Heart left ventricle (tissue), 16 donors: ENCODE results near the gene RAD50. TPM values are rescaled to one million over a fixed set of nuclear protein-coding genes. Genes with fewer than 3 reads are reported as not detected.

ENCODE experiments used
- ATAC-seq, 4 donors: fragments of 200-7000 bp; cut with Tn5 transposase; one replicate each; pipeline ENCODE4 v1.9.1; 2020 to 2022; ENCODE audit warnings: moderate library complexity in 4 of 4, mild to moderate bottlenecking in 3 of 4, moderate number of reproducible peaks in 1 of 4
- DNase-seq, 5 donors: peaks; one replicate each; pipeline ENCODE4 v3.0.0-alpha.2; 2020
- H3K27ac ChIP-seq, 12 donors: fragments of 200-600 bp; sonication (generic) in 4 of 12; one replicate each; pipeline versions ENCODE4 v1.5.0 to v1.8.0; 2016 to 2022; ENCODE audit warnings: mild to moderate bottlenecking in 2 of 12
- H3K27me3 ChIP-seq, 9 donors: fragments of 200-600 bp; sonication (generic) in 2 of 9; one replicate each; pipeline versions ENCODE4 v1.5.1 to v1.8.0; 2016 to 2022; ENCODE audit warnings: mild to moderate bottlenecking in 3 of 9
- H3K36me3 ChIP-seq, 9 donors: fragments of 200-600 bp; sonication (generic) in 2 of 9; one replicate each; pipeline versions ENCODE4 v1.5.0 to v1.8.0; 2018 to 2022; ENCODE audit warnings: mild to moderate bottlenecking in 2 of 9
- H3K4me1 ChIP-seq, 12 donors: fragments of 200-600 bp; sonication (generic) in 4 of 12; one replicate each; pipeline versions ENCODE4 v1.5.0 to v1.8.0; 2016 to 2022; ENCODE audit warnings: mild to moderate bottlenecking in 3 of 12
- H3K4me3 ChIP-seq, 12 donors: fragments of 200-600 bp; sonication (generic) in 4 of 12; one replicate each; pipeline versions ENCODE4 v1.5.0 to v1.8.0; 2017 to 2022; ENCODE audit warnings: mild to moderate bottlenecking in 9 of 12, moderate library complexity in 4 of 12
- H3K9me3 ChIP-seq, 12 donors: fragments of 200-600 bp; sonication (generic) in 4 of 12; one replicate each; pipeline versions ENCODE4 v1.5.0 to v1.8.0; 2016 to 2022; ENCODE audit warnings: mild to moderate bottlenecking in 1 of 12
- POLR2A ChIP-seq, 2 donors: fragments of 450-650 bp; IDR thresholded peaks; one replicate each; pipeline ENCODE4 v1.6.1; 2017; ENCODE audit warnings: antibody characterized with exemption in 2 of 2, mild to moderate bottlenecking in 2 of 2, moderate library complexity in 2 of 2
- WGBS, 4 donors: extraction: QIAGEN DNeasy Blood & Tissue Kit in 2 of 4; methylation state at CpG; one replicate each; pipeline versions ENCODE4 v1.1.5 to v1.1.7; 2013 to 2018; 5-methylcytosine and 5-hydroxymethylcytosine counted together
- intact Hi-C, 10 donors: fragments of 100-400 bp; cut with DNase I; formaldehyde crosslinking; loops; one replicate each; pipeline versions ENCODE4 v1.11.1 to v1.14.2; 2022
- polyA plus RNA-seq, 2 donors: library from polyadenylated mRNA; stranded (reverse); fragments of 200-250 nt; gene quantifications; one replicate each; pipeline ENCODE4 v1.2.3, GENCODE V29; 2013
- total RNA-seq, 9 donors: library from RNA; depleted of rRNA in 2 of 9; stranded (reverse); fragments of >200 nt in 2 of 9; fragmentation: NEBNext Ultra II Directional in 3 of 9; extraction: Animal tissue kit (Norgen Biotek cat#: 25700) in 3 of 9; gene quantifications; one replicate each; pipeline versions ENCODE4 v1.1.0 to v1.2.4, GENCODE V29; 2016 to 2023
- TF ChIP-seq, protein P1 (sequence below), 12 donors: fragments of 200-600 bp; sonication (generic) in 4 of 12; IDR thresholded peaks; one replicate each; pipeline versions ENCODE4 v1.5.0 to v1.8.0; 2018 to 2022; ENCODE audit warnings: antibody characterized with exemption in 12 of 12, mild to moderate bottlenecking in 5 of 12
- donor health status: ischemic (EF 13 %, LVEDD 7.1; RV severe dilation, severe dysfunction).
- donor health status: healthy with polysubstance abuse.
- donor health status: DM: no; HTN: yes; CAD: no.
- donor health status: DM: no; HTN: no; CAD: no.
- donor health status: ischemic (EF 25% LVEDD 6.9; RV normal size, moderate dysfunction).
- donor health status: ischemic (EF 25% LVEDD 5.7; RV mildly dilated, moderate dysfunction).
- donor health status: healthy.
- donor health status: DM: yes; HTN: yes; CAD: no.
- donor health status: ischemic (EF 35%, LVEDD 5.7; RV mildly dilated, moderate dysfunction).
- donor health status: nonischemic (EF 11% LVEDD 7.7; RV severe dilation, severe dysfunction).
- donor health status: DM: yes; HTN: yes; CAD: no.
- donor health status: PGD.
- donor health status: ischemic (EF 29% LVEDD 5.4; RV normal size, mild dysfunction).
- donor health status: nonischemic (EF 23%, LVEDD 6.1; RV moderate dilation, normal function).

Gene RAD50
- total and polyA plus RNA-seq, 11 donors = 9.3 to 41.8 (median 32.1) TPM

DNA sequence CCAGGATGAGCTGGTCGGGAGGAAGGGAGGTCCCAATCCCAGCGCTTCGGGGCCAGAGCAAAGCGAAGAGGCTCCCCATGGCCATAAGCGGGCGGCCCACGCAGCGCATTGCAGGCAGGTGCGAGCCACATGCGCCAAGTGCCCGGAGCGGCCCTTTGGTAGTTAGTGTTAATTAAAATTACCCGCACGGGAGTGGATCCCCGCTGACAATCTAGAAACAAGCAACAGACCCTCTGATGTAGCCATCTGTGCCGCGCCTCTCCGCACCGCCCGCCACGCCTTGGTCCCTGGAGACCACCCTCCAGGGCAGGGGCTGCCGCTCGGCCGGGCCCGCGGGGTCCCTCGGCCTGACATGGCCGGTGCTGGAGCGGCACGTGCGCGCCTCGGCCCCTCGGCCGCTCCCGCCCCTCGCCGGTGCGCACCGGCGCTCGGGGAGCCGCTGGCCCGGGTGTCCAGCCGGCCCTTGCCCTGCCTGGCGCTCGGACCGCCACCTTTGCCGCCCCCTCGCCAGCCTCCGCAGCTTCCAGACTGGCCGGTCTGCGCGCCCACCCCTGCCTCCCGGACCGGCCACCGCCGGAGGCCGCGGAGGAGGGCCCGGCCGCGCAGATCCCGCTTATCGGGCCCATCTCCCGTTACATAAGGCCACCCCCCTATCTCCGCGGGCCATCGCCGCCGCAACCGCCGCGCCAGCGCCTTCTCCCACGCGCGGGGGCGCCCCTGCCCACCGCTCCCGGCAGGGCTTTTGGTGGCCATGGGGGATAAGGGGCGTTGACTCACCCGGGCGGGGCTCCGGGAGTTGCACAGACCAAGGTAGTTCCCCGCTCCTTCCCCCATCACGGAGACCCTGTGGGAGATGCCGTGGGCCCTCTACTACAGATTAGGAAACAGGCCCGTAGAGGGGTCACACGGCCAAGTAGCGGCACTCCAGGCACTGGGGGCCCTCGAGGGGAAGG lies 99.3 kb downstream of the RAD50 start:
- Histone ChIP-seq H3K36me3 (no peaks in the 10 kb centered on the region), H3K4me1 (peaks cover 0 to 13% (median 7%) of the 10 kb centered on the region in 12 donors), H3K9me3 (no peaks in the 10 kb centered on the region), H3K27me3 (peaks cover 12 to 35% (median 21%) of the 10 kb centered on the region in 9 donors), H3K27ac (no peak overlapping the region), H3K4me3 (peak overlapping the region in 11 of 12 donors; percentile 14 to 53 (median 46))
- DNase-seq (no peak), ATAC-seq (peak in 2 of 4 donors; percentile 13 to 40)
- WGBS, 4 donors = 3 to 7% (median 4%) methylated on average over 21 to 92 of the region's 92 CpGs
- intact Hi-C loops = no loop called here
- no peak for TF ChIP-seq POLR2A (IDR thresholded peaks at IDR 0.05)
- TF ChIP-seq, protein P1, sequence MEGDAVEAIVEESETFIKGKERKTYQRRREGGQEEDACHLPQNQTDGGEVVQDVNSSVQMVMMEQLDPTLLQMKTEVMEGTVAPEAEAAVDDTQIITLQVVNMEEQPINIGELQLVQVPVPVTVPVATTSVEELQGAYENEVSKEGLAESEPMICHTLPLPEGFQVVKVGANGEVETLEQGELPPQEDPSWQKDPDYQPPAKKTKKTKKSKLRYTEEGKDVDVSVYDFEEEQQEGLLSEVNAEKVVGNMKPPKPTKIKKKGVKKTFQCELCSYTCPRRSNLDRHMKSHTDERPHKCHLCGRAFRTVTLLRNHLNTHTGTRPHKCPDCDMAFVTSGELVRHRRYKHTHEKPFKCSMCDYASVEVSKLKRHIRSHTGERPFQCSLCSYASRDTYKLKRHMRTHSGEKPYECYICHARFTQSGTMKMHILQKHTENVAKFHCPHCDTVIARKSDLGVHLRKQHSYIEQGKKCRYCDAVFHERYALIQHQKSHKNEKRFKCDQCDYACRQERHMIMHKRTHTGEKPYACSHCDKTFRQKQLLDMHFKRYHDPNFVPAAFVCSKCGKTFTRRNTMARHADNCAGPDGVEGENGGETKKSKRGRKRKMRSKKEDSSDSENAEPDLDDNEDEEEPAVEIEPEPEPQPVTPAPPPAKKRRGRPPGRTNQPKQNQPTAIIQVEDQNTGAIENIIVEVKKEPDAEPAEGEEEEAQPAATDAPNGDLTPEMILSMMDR (IDR thresholded peaks at IDR 0.05) = no peak

DNA sequence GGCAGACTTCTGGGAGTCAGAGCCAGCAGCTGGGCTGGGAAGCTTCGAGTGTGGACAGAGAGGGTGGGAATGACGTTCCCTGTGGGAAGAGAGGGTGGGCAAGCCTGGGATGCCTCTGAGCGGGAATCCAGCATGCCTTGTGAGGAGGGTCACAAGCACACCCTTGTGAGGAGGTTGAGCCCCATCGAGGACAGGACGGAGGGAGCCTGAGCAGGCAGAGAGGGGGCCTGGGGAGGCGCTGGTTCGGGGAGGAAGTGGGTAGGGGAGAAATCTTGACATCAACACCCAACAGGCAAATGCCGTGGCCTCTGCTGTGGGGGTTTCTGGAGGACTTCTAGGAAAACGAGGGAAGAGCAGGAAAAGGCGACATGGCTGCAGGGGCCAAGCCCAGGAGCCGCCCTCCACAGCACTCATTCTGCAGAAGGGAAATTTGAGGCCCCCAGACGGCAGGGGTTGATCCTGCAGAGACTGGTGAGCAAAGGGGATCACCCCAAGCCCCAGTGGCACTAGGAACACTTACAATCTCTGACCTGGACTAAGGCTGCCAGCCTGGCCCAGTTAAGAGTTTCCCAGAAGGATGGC lies 100.1 kb downstream of the RAD50 start:
- Histone ChIP-seq H3K36me3 (no peaks in the 10 kb centered on the region), H3K4me1 (peaks cover 0 to 13% (median 7%) of the 10 kb centered on the region in 12 donors), H3K4me3 (peak overlapping the region in 4 of 12 donors; percentile 14 to 53 (median 45)), H3K9me3 (no peaks in the 10 kb centered on the region), H3K27me3 (peaks cover 12 to 35% (median 21%) of the 10 kb centered on the region in 9 donors), H3K27ac (no peak overlapping the region)
- DNase-seq = no peak
- WGBS, 4 donors = 65 to 73% (median 68%) methylated on average over 12 of the region's 12 CpGs
- ATAC-seq = no peak
- intact Hi-C loops = no loop called here
- TF ChIP-seq, protein P1 (IDR thresholded peaks at IDR 0.05) = no peak
- no peak for TF ChIP-seq POLR2A (IDR thresholded peaks at IDR 0.05)

DNA sequence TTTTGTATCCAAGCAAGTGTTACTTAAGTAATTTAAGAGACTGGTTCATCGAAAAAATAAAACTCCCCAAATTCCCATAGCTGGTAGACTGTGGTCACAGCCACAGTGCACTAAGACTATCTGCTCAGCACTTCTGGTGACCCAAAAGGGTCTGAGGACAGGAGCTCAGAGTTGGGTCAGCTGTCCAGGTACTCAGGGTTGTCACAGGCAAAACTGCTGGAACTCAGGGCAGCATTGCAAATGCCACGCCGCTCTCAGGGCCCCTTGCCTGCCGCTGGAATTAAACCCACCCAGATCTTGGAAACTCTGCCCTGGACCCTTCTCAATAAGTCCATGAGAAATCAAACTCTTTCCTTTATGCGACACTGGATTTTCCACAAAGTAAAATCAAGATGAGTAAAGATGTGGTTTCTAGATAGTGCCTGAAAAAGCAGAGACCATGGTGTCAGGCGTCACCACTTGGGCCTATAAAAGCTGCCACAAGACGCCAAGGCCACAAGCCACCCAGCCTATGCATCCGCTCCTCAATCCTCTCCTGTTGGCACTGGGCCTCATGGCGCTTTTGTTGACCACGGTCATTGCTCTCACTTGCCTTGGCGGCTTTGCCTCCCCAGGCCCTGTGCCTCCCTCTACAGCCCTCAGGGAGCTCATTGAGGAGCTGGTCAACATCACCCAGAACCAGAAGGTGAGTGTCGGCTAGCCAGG lies 101.1 kb downstream of the RAD50 start, which contains the start of gene IL13:
Gene IL13 (plus strand): TSS at position 498 of the 705 bp plus-strand sequence. CDS start 14 bp downstream, at position 512.
- whole genome bisulfite sequencing, 4 donors = 96 to 98% (median 97%) methylated on average over 11 to 12 of the region's 12 CpGs
- TF ChIP-seq, protein P1 (IDR thresholded peaks at IDR 0.05) = no peak
- no peak for TF ChIP-seq POLR2A (IDR thresholded peaks at IDR 0.05)
- no peaks in the 10 kb centered on the region for H3K9me3 ChIP-seq
- intact Hi-C loops = no loop called here
- peaks cover 0 to 13% (median 7%) of the 10 kb centered on the region in 12 donors for H3K4me1 ChIP-seq
- DNase-seq (no peak), ATAC-seq (no peak)
- no peak within 1 kb of the TSS for H3K27ac ChIP-seq
- H3K27me3 ChIP-seq = peaks cover 12 to 35% (median 21%) of the 10 kb centered on the region in 9 donors
- no peaks in the 10 kb centered on the region for H3K36me3 ChIP-seq
- no peak within 1 kb of the TSS for H3K4me3 ChIP-seq
